GM12878 (cell line): ENCODE data around the gene OR10K2. TPM values are rescaled to one million over a fixed set of nuclear protein-coding genes. Genes with fewer than 3 reads are reported as not detected.

Experiments used
- ATAC-seq: fragments of 200-7000 bp; cut with Tn5 transposase; 3 replicates; pipeline ENCODE4 v1.9.1; 2020; ENCODE audit warnings: mild to moderate bottlenecking, moderate library complexity
- BruUV-seq: library from RNA; stranded (reverse); fragments of 400-500 nt; replicated peaks from 2 replicates; lab custom pipeline; 2021; lab: Mats Ljungman, UMichigan
- CTCF ChIA-PET: fragments of 300-600 bp; sonication (Branson Sonifier 250); formaldehyde crosslinking; extraction: SDS; loops from one replicate; lab custom pipeline; 2021; ENCODE audit warnings: inconsistent platforms; lab: Yijun Ruan, JAX
- POLR2A ChIA-PET: fragments of 350-600 bp; formaldehyde crosslinking; extraction: SDS; loops from one replicate; lab custom pipeline; 2021; ENCODE audit warnings: inconsistent platforms; lab: Charles Lee
- RAD21 ChIA-PET: fragments of 300-600 bp; sonication (Branson Sonifier 250); formaldehyde crosslinking; loops from one replicate; lab custom pipeline; 2023; ENCODE audit warnings: antibody characterized with exemption; ENCODE audit not compliant: unreplicated experiment; lab: Charles Lee
- SMC1A ChIA-PET: fragments of 300-600 bp; sonication (Branson Sonifier 250); formaldehyde crosslinking; loops from one replicate; lab custom pipeline; 2023; ENCODE audit not compliant: unreplicated experiment, uncharacterized antibody; lab: Charles Lee
- DNase-seq: peaks from one replicate; pipeline ENCODE4 v3.0.0-alpha.2; 2011; ENCODE audit warnings: low read depth, low spot score
- FAIRE-seq: peaks from 3 replicates; lab custom pipeline; 2011; peaks lifted over from hg19 to GRCh38; lab: Jason Lieb, UNC
- H2AFZ ChIP-seq: 2 replicates; pipeline ENCODE4 v1.6.0; 2011; ENCODE audit warnings: low read depth, low read length, control low read depth; ENCODE audit not compliant: control insufficient read depth
- H3K27ac ChIP-seq: 2 replicates; pipeline ENCODE4 v1.5.1; 2011; ENCODE audit warnings: control low read depth; ENCODE audit not compliant: control insufficient read depth, insufficient read depth
- H3K27me3 ChIP-seq, 2 experiments: replicated peaks in 1 of 2; 2 replicates each; pipeline versions ENCODE4 v1.6.0 to v1.6.1; 2011; ENCODE audit warnings: low read length in 1 of 2; ENCODE audit not compliant: control insufficient read depth in 2 of 2, insufficient read depth in 2 of 2
- H3K36me3 ChIP-seq, 2 experiments: 2 replicates each; pipeline ENCODE4 v1.5.1; 2011; ENCODE audit warnings: low read length in 1 of 2; ENCODE audit not compliant: control insufficient read depth in 2 of 2, insufficient read depth in 2 of 2
- H3K4me1 ChIP-seq: 2 replicates; pipeline ENCODE4 v1.6.1; 2011; ENCODE audit warnings: mild to moderate bottlenecking, low read length, moderate library complexity, mixed read lengths; ENCODE audit not compliant: control insufficient read depth, insufficient read depth
- H3K4me2 ChIP-seq: 2 replicates; pipeline ENCODE4 v1.6.0; 2011; ENCODE audit warnings: control low read depth; ENCODE audit not compliant: control insufficient read depth, insufficient read depth
- H3K4me3 ChIP-seq: fragments of 200-600 bp; sonication (generic); 2 replicates; pipeline ENCODE4 v1.5.1; 2016
- H3K79me2 ChIP-seq: 2 replicates; pipeline ENCODE4 v1.6.0; 2011; ENCODE audit warnings: low read length; ENCODE audit not compliant: control insufficient read depth, insufficient read depth
- H3K9ac ChIP-seq: 2 replicates; pipeline ENCODE4 v1.8.0; 2011; ENCODE audit warnings: low read length, control low read depth, mixed read lengths; ENCODE audit not compliant: control insufficient read depth, insufficient read depth
- H3K9me3 ChIP-seq: replicated peaks from 3 replicates; pipeline ENCODE4 v1.5.1; 2011; ENCODE audit warnings: mild to moderate bottlenecking, low read length; ENCODE audit not compliant: control insufficient read depth, insufficient read depth
- H4K20me1 ChIP-seq: 2 replicates; pipeline ENCODE4 v1.6.0; 2011; ENCODE audit not compliant: control insufficient read depth, insufficient read depth
- BRCA1 ChIP-seq: IDR thresholded peaks from 2 replicates; pipeline ENCODE4 v1.6.1; 2011; ENCODE audit warnings: low read depth, low read length, improper control_type of control experiment
- DPF2 ChIP-seq: fragments of 450-650 bp; IDR thresholded peaks from 2 replicates; pipeline ENCODE4 v1.6.1; 2017; ENCODE audit warnings: mild to moderate bottlenecking
- HCFC1 ChIP-seq: fragments of 150-350 bp; IDR thresholded peaks from 2 replicates; pipeline ENCODE4 v1.6.1; 2014; ENCODE audit warnings: low read length
- HDAC2 ChIP-seq: fragments of 200-600 bp; sonication (generic); IDR thresholded peaks from 2 replicates; pipeline ENCODE4 v1.6.1; 2017
- LARP7 ChIP-seq: fragments of 450-650 bp; IDR thresholded peaks from 2 replicates; pipeline ENCODE4 v1.6.1; 2017; ENCODE audit warnings: mild to moderate bottlenecking
- MYB ChIP-seq: fragments of 150-350 bp; IDR thresholded peaks from 2 replicates; pipeline ENCODE4 v1.6.1; 2014; ENCODE audit warnings: mild to moderate bottlenecking, low read depth, low read length, borderline replicate concordance
- NFIC ChIP-seq: IDR thresholded peaks from 2 replicates; pipeline ENCODE4 v1.6.1; 2012; ENCODE audit warnings: low read depth, mild to moderate bottlenecking, inconsistent platforms, low read length, moderate library complexity
- SIN3A ChIP-seq: IDR thresholded peaks from 2 replicates; pipeline ENCODE4 v1.6.1; 2012; ENCODE audit warnings: low read depth, low read length, improper control_type of control experiment
- SREBF1 ChIP-seq: IDR thresholded peaks from 2 replicates; pipeline ENCODE4 v1.6.1; 2012; ENCODE audit warnings: mild to moderate bottlenecking, low read length
- in situ Hi-C: fragments of 300-500 bp; cut with MboI; formaldehyde crosslinking; loops from 9 replicates; pipeline ENCODE4 v1.14.3; 2018; ENCODE audit warnings: mixed read lengths
- intact Hi-C: fragments of 100-400 bp; cut with micrococcal nuclease; formaldehyde crosslinking; loops from one replicate; pipeline ENCODE4 v1.14.2; 2022; ENCODE audit not compliant: unreplicated experiment
- polyA plus RNA-seq, 11 experiments: library from polyadenylated mRNA; depleted of rRNA in 4 of 11; unstranded in 6 of 11; stranded (reverse) in 5 of 11; fragments of >200 nt; fragmentation: Nextera tagmentation in 4 of 11; fragmentation: Illumina TruSeq in 1 of 11; extraction: Ambion mirVana in 4 of 11; extraction: Trizol in 1 of 11; gene quantifications; 1 replicate in 1 of 11; 2 replicates in 10 of 11; pipeline versions ENCODE4 v1.2.1 to v1.2.3, GENCODE V29; 2011 to 2016; ENCODE audit warnings: inconsistent platforms in 2 of 11, missing spikeins in 2 of 11, low read depth in 1 of 11
- total RNA-seq, 4 experiments: library from RNA; depleted of rRNA in 3 of 4; stranded (reverse); fragments of >200 nt in 3 of 4; fragmentation: Illumina TruSeq in 1 of 4; extraction: Trizol in 1 of 4; gene quantifications; 2 replicates each; pipeline versions ENCODE4 v1.2.1 to v1.2.3, GENCODE V29; 2013 to 2021
- TF ChIP-seq, protein P1 (sequence below): fragments of 150-350 bp; IDR thresholded peaks from 2 replicates; pipeline ENCODE4 v1.6.1; 2014; ENCODE audit warnings: mild to moderate bottlenecking, low read depth, low read length
- TF ChIP-seq, protein P2 (sequence below): fragments of 450-650 bp; IDR thresholded peaks from 2 replicates; pipeline ENCODE4 v1.6.1; 2017; ENCODE audit warnings: borderline replicate concordance
- TF ChIP-seq, protein P3 (sequence below): fragments of 150-350 bp; IDR thresholded peaks from 2 replicates; pipeline ENCODE4 v1.6.1; 2016; ENCODE audit warnings: low read depth, low read length
- TF ChIP-seq, protein P4 (sequence below): IDR thresholded peaks from 2 replicates; pipeline ENCODE4 v1.6.1; 2012; ENCODE audit warnings: improper control_type of control experiment, low read depth, low read length; ENCODE audit not compliant: insufficient replicate concordance
- TF ChIP-seq, protein P5 (sequence below): IDR thresholded peaks from 2 replicates; pipeline ENCODE4 v1.6.1; 2012; ENCODE audit warnings: low read depth, low read length, improper control_type of control experiment

Gene OR10K2
- total and polyA plus RNA-seq, 10 of the 15 experiments (the other 5 are each of a cell fraction or from before 2014, with no cell fraction given), result not detected

DNA sequence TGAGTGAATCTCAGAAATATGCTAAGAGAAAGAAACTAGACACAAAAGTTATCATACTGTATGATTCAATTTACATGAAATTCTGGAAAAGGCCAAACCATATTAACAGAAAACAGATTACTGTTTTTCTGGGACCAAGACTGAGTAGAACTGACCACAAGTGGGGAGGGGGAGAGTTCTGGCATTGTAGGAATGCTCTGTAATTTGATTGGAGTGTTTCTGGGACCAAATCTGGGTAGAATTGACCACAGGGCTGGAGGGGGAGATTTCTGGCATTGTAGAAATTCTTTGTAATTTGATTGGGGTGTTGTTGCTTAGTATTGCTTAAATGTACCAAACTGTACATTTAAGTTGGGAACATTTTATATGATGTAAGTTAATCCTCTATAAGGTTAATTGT is 32.2 kb upstream of the OR10K2 start:
- CTCF ChIA-PET, result no interaction called here
- H3K4me1 ChIP-seq, result no peaks in the 10 kb centered on the region
- intact Hi-C loops (no loop called here), in situ Hi-C loops (no loop called here)
- H2AFZ ChIP-seq, result no peak overlapping the region
- no peaks in the 10 kb centered on the region; a peak in 1 of 4 replicates for H3K27me3 ChIP-seq
- no peaks in the 10 kb centered on the region for H3K36me3 ChIP-seq
- H3K4me3 ChIP-seq, result no peak overlapping the region
- H4K20me1 ChIP-seq, result no peaks in the 10 kb centered on the region
- POLR2A ChIA-PET, result no interaction called here
- RAD21 ChIA-PET, result no interaction called here
- H3K4me2 ChIP-seq, result no peak overlapping the region
- DNase-seq, result no peak
- SMC1A ChIA-PET, result no interaction called here
- BruUV-seq, result no TSS peak
- no peak overlapping the region for H3K27ac ChIP-seq
- FAIRE-seq, result no peak
- H3K9me3 ChIP-seq, result no peaks in the 10 kb centered on the region
- ATAC-seq, result no peak
- H3K9ac ChIP-seq, result no peak overlapping the region
- H3K79me2 ChIP-seq, result no peaks in the 10 kb centered on the region
- TF ChIP-seq, protein P1, sequence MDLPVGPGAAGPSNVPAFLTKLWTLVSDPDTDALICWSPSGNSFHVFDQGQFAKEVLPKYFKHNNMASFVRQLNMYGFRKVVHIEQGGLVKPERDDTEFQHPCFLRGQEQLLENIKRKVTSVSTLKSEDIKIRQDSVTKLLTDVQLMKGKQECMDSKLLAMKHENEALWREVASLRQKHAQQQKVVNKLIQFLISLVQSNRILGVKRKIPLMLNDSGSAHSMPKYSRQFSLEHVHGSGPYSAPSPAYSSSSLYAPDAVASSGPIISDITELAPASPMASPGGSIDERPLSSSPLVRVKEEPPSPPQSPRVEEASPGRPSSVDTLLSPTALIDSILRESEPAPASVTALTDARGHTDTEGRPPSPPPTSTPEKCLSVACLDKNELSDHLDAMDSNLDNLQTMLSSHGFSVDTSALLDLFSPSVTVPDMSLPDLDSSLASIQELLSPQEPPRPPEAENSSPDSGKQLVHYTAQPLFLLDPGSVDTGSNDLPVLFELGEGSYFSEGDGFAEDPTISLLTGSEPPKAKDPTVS, result no peak
- TF ChIP-seq, protein P2, sequence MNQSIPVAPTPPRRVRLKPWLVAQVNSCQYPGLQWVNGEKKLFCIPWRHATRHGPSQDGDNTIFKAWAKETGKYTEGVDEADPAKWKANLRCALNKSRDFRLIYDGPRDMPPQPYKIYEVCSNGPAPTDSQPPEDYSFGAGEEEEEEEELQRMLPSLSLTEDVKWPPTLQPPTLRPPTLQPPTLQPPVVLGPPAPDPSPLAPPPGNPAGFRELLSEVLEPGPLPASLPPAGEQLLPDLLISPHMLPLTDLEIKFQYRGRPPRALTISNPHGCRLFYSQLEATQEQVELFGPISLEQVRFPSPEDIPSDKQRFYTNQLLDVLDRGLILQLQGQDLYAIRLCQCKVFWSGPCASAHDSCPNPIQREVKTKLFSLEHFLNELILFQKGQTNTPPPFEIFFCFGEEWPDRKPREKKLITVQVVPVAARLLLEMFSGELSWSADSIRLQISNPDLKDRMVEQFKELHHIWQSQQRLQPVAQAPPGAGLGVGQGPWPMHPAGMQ, result no peak
- TF ChIP-seq MYB (no peak), BRCA1 (no peak), HDAC2 (no peak), LARP7 (no peak), HCFC1 (no peak), SIN3A (no peak), SREBF1 (no peak), NFIC (no peak), DPF2 (no peak)
- TF ChIP-seq, protein P3, sequence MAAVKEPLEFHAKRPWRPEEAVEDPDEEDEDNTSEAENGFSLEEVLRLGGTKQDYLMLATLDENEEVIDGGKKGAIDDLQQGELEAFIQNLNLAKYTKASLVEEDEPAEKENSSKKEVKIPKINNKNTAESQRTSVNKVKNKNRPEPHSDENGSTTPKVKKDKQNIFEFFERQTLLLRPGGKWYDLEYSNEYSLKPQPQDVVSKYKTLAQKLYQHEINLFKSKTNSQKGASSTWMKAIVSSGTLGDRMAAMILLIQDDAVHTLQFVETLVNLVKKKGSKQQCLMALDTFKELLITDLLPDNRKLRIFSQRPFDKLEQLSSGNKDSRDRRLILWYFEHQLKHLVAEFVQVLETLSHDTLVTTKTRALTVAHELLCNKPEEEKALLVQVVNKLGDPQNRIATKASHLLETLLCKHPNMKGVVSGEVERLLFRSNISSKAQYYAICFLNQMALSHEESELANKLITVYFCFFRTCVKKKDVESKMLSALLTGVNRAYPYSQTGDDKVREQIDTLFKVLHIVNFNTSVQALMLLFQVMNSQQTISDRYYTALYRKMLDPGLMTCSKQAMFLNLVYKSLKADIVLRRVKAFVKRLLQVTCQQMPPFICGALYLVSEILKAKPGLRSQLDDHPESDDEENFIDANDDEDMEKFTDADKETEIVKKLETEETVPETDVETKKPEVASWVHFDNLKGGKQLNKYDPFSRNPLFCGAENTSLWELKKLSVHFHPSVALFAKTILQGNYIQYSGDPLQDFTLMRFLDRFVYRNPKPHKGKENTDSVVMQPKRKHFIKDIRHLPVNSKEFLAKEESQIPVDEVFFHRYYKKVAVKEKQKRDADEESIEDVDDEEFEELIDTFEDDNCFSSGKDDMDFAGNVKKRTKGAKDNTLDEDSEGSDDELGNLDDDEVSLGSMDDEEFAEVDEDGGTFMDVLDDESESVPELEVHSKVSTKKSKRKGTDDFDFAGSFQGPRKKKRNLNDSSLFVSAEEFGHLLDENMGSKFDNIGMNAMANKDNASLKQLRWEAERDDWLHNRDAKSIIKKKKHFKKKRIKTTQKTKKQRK, result no peak
- TF ChIP-seq, protein P4, sequence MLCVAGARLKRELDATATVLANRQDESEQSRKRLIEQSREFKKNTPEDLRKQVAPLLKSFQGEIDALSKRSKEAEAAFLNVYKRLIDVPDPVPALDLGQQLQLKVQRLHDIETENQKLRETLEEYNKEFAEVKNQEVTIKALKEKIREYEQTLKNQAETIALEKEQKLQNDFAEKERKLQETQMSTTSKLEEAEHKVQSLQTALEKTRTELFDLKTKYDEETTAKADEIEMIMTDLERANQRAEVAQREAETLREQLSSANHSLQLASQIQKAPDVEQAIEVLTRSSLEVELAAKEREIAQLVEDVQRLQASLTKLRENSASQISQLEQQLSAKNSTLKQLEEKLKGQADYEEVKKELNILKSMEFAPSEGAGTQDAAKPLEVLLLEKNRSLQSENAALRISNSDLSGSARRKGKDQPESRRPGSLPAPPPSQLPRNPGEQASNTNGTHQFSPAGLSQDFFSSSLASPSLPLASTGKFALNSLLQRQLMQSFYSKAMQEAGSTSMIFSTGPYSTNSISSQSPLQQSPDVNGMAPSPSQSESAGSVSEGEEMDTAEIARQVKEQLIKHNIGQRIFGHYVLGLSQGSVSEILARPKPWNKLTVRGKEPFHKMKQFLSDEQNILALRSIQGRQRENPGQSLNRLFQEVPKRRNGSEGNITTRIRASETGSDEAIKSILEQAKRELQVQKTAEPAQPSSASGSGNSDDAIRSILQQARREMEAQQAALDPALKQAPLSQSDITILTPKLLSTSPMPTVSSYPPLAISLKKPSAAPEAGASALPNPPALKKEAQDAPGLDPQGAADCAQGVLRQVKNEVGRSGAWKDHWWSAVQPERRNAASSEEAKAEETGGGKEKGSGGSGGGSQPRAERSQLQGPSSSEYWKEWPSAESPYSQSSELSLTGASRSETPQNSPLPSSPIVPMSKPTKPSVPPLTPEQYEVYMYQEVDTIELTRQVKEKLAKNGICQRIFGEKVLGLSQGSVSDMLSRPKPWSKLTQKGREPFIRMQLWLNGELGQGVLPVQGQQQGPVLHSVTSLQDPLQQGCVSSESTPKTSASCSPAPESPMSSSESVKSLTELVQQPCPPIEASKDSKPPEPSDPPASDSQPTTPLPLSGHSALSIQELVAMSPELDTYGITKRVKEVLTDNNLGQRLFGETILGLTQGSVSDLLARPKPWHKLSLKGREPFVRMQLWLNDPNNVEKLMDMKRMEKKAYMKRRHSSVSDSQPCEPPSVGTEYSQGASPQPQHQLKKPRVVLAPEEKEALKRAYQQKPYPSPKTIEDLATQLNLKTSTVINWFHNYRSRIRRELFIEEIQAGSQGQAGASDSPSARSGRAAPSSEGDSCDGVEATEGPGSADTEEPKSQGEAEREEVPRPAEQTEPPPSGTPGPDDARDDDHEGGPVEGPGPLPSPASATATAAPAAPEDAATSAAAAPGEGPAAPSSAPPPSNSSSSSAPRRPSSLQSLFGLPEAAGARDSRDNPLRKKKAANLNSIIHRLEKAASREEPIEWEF, result no peak
- TF ChIP-seq, protein P5, sequence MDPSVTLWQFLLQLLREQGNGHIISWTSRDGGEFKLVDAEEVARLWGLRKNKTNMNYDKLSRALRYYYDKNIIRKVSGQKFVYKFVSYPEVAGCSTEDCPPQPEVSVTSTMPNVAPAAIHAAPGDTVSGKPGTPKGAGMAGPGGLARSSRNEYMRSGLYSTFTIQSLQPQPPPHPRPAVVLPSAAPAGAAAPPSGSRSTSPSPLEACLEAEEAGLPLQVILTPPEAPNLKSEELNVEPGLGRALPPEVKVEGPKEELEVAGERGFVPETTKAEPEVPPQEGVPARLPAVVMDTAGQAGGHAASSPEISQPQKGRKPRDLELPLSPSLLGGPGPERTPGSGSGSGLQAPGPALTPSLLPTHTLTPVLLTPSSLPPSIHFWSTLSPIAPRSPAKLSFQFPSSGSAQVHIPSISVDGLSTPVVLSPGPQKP, result no peak
